Ovary (tissue), 3 donors: ENCODE results near the gene C12orf57.

Source experiments
- CTCF ChIP-seq, 3 donors: fragments of 450-650 bp in 2 of 3; fragments of 200-600 bp in 1 of 3; IDR thresholded peaks; one replicate each; pipeline versions ENCODE4 v1.5.1 to v1.8.0; 2016 to 2022; ENCODE audit warnings: antibody characterized with exemption in 3 of 3, mild to moderate bottlenecking in 1 of 3
- EP300 ChIP-seq: sonication (generic); formaldehyde crosslinking; IDR thresholded peaks from one replicate; pipeline ENCODE4 v1.6.1; 2017; ENCODE audit warnings: antibody characterized with exemption
- POLR2A ChIP-seq: fragments of 450-650 bp; IDR thresholded peaks from one replicate; pipeline ENCODE4 v1.6.1; 2017; ENCODE audit warnings: antibody characterized with exemption, mild to moderate bottlenecking, moderate library complexity
- donor health status: DM: no; HTN: no; CAD: no.

GRCh38 chr12:6955108-6956020 lies 11.5 kb downstream of the C12orf57 start:
- TF ChIP-seq CTCF (IDR thresholded peaks at IDR 0.05), result no peak
- no peak for TF ChIP-seq POLR2A
- no peak for TF ChIP-seq EP300
